Liver (tissue), 3 donors: ENCODE results near the gene IFNA6.

Experiments used
- ATF3 ChIP-seq: IDR thresholded peaks from 2 replicates; pipeline ENCODE4 v1.6.1; 2016; ENCODE audit warnings: antibody characterized with exemption
- CTCF ChIP-seq: fragments of 150-350 bp; IDR thresholded peaks from 2 replicates; pipeline ENCODE4 v1.5.1; 2017; ENCODE audit warnings: improper control_type of control experiment, low read depth, low read length; ENCODE audit not compliant: missing input control
- EGR1 ChIP-seq, 2 donors: IDR thresholded peaks; 2 replicates each; pipeline ENCODE4 v1.6.1; 2016 to 2018; ENCODE audit warnings: antibody characterized with exemption in 2 of 2, low read depth in 2 of 2
- FOXA1 ChIP-seq: IDR thresholded peaks from 2 replicates; pipeline ENCODE4 v1.6.1; 2016; ENCODE audit warnings: antibody characterized with exemption
- FOXA2 ChIP-seq: IDR thresholded peaks from 2 replicates; pipeline ENCODE4 v1.6.1; 2016; ENCODE audit warnings: antibody characterized with exemption
- GABPA ChIP-seq, 2 donors: IDR thresholded peaks in 1 of 2; conservative IDR thresholded peaks in 1 of 2; 2 replicates each; pipeline ENCODE4 v1.6.1; 2016; ENCODE audit warnings: antibody characterized with exemption in 2 of 2, mild to moderate bottlenecking in 1 of 2, moderate library complexity in 1 of 2
- HNF4G ChIP-seq: IDR thresholded peaks from 2 replicates; pipeline ENCODE4 v1.6.1; 2016; ENCODE audit warnings: antibody characterized with exemption
- JUND ChIP-seq, 2 donors: IDR thresholded peaks; 2 replicates each; pipeline ENCODE4 v1.6.1; 2016; ENCODE audit warnings: antibody characterized with exemption in 2 of 2
- MAX ChIP-seq: IDR thresholded peaks from 2 replicates; pipeline ENCODE4 v1.6.1; 2016; ENCODE audit warnings: antibody characterized with exemption
- RAD21 ChIP-seq, 2 donors: IDR thresholded peaks; 2 replicates each; pipeline ENCODE4 v1.6.1; 2016; ENCODE audit warnings: antibody characterized with exemption in 2 of 2, mild to moderate bottlenecking in 2 of 2
- REST ChIP-seq: IDR thresholded peaks from 2 replicates; pipeline ENCODE4 v1.6.1; 2016; ENCODE audit warnings: antibody characterized with exemption, mild to moderate bottlenecking
- SP1 ChIP-seq: IDR thresholded peaks from 2 replicates; pipeline ENCODE4 v1.6.1; 2018; ENCODE audit warnings: antibody characterized with exemption, mild to moderate bottlenecking
- TAF1 ChIP-seq: conservative IDR thresholded peaks from 2 replicates; pipeline ENCODE4 v1.6.1; 2016; ENCODE audit warnings: antibody characterized with exemption, mild to moderate bottlenecking
- YY1 ChIP-seq: IDR thresholded peaks from 2 replicates; pipeline ENCODE4 v1.6.1; 2016; ENCODE audit warnings: antibody characterized with exemption, mild to moderate bottlenecking
- donor health status: healthy.
- donor health status: healthy.

- TF ChIP-seq CTCF (no peak), HNF4G (no peak), TAF1 (no peak), MAX (no peak), GABPA (IDR thresholded peaks at IDR 0.05 in 1 of 2, conservative IDR thresholded peaks at IDR 0.05 in 1 of 2) (no peak), RAD21 (IDR thresholded peaks at IDR 0.05) (no peak), SP1 (no peak), FOXA2 (no peak), YY1 (no peak), REST (no peak), EGR1 (IDR thresholded peaks at IDR 0.05; ENCODE audit: low read depth in 2 of 2) (no peak), JUND (IDR thresholded peaks at IDR 0.05) (no peak), ATF3 (no peak), FOXA1 (no peak)
These were observed 34.5 kb downstream of the IFNA6 start for GRCh38 chr9:21316032-21316842.
